IMR-90 (cell line): Measurements from ENCODE around the gene SPOUT1.

Experiments
- CEBPB ChIP-seq: IDR thresholded peaks from 2 replicates; pipeline ENCODE4 v1.6.1; 2012; ENCODE audit warnings: low read depth, low read length, improper control_type of control experiment
- CTCF ChIP-seq: conservative IDR thresholded peaks from 2 replicates; pipeline ENCODE4 v1.5.1; 2012; ENCODE audit warnings: mild to moderate bottlenecking, low read depth, low read length, improper control_type of control experiment
- MAFK ChIP-seq: IDR thresholded peaks from 2 replicates; pipeline ENCODE4 v1.6.1; 2012; ENCODE audit warnings: low read depth, low read length, improper control_type of control experiment
- MAZ ChIP-seq: IDR thresholded peaks from 2 replicates; pipeline ENCODE4 v1.6.1; 2012; ENCODE audit warnings: low read depth, mild to moderate bottlenecking, low read length, improper control_type of control experiment, moderate library complexity, borderline replicate concordance
- MXI1 ChIP-seq: IDR thresholded peaks from 2 replicates; pipeline ENCODE4 v1.6.1; 2012; ENCODE audit warnings: low read depth, mild to moderate bottlenecking, low read length, moderate library complexity, borderline replicate concordance
- NFE2L2 ChIP-seq: fragments of 150-350 bp; IDR thresholded peaks from 2 replicates; pipeline ENCODE4 v1.6.1; 2016; ENCODE audit warnings: low read depth, mild to moderate bottlenecking, low read length
- POLR2A ChIP-seq: IDR thresholded peaks from 2 replicates; pipeline ENCODE4 v1.6.1; 2012; ENCODE audit warnings: mild to moderate bottlenecking, low read depth, low read length
- RCOR1 ChIP-seq: IDR thresholded peaks from 2 replicates; pipeline ENCODE4 v1.6.1; 2012; ENCODE audit warnings: mild to moderate bottlenecking, low read length, improper control_type of control experiment; ENCODE audit not compliant: insufficient replicate concordance
- RFX5 ChIP-seq: IDR thresholded peaks from 2 replicates; pipeline ENCODE4 v1.8.0; 2012; ENCODE audit warnings: low read depth, mild to moderate bottlenecking, low read length, moderate library complexity
- SMC3 ChIP-seq: fragments of 150-350 bp; IDR thresholded peaks from 2 replicates; pipeline ENCODE4 v1.6.1; 2016; ENCODE audit warnings: low read depth, mild to moderate bottlenecking, antibody characterized with exemption, low read length, moderate library complexity
- USF2 ChIP-seq: fragments of 150-350 bp; IDR thresholded peaks from 2 replicates; pipeline ENCODE4 v1.6.1; 2017; ENCODE audit warnings: mild to moderate bottlenecking, antibody characterized with exemption, low read length, low read depth

- TF ChIP-seq POLR2A (no peak), NFE2L2 (no peak), MAZ (no peak), CTCF (no peak), USF2 (no peak), RFX5 (no peak), CEBPB (no peak), RCOR1 (no peak), SMC3 (no peak), MAFK (no peak), MXI1 (no peak)
Measured at GRCh38 chr9:128825923-128826700, 3.5 kb downstream of the SPOUT1 start.
